ENCODE data around the gene PLXNA2. TPM values are rescaled to one million over a fixed set of nuclear protein-coding genes. Genes with fewer than 3 reads are reported as not detected.

The PLXNA2 gene
- total RNA-seq, 1 donor from 2014 or later = 0.82 TPM

- no peak for DNase-seq
- POLR2A ChIA-PET = no interaction called here
Measured at GRCh38 chr1:208159555-208160258, 84.5 kb downstream of the PLXNA2 start.

DNA sequence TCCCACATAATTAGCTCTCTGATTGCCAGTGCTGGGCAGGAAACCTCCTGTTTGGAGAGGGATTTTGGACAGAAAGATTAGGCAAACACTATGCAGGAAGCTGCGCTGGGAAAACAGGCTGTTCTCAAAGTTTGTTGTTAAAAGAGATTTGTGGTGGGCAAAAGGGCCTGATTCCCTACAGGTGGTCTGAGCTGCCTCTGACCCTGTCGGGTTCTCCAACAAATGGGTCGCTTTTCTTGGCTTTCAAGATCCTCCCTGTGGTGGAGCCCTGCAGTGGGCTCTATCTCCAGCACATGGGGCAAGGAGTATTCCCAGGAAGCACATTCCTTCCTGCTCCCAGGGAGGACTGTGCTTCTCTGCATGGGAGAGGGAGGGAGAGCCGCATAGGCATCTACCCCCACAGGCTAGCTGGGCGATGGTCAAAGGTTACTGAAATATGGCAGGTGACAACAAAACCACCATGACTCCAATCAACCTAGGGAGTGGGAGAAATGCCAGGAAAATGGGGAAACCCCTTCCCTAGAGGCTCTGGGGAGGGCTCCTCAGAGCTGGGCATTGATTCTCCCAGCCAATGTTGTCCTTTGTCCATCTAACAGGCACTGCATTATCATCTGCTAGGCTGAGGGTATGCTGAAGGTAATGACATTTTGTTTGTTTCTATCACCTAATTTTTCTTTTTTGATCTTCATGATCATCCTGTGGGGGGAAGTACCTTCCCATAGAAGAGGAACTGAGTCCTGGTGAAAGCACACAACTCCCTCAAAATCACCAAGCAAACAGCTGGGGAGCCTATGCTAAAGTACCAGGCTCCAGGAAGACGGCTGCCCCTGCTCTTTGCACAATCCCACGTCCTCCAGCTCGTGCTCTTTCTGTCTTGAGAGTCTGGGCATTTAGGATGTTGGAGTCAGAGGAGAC lies 85.3 kb downstream of the PLXNA2 start:
- POLR2A ChIA-PET = no interaction called here
- Mint-ChIP-seq H3K4me3 (no peak overlapping the region), H3K4me1 (no peaks in the 10 kb centered on the region), H3K36me3 (ENCODE audit: low read depth) (no peaks in the 10 kb centered on the region), H3K9me3 (no peaks in the 10 kb centered on the region), H3K27me3 (peaks cover 17% of the 10 kb centered on the region), H3K27ac (no peak overlapping the region)
- CTCF ChIA-PET = no interaction called here
- intact Hi-C loops (cut with micrococcal nuclease) = no loop called here
- DNase-seq (no peak), ATAC-seq (ENCODE audit: low read depth) (no peak)
- TF ChIP-seq, protein P1, sequence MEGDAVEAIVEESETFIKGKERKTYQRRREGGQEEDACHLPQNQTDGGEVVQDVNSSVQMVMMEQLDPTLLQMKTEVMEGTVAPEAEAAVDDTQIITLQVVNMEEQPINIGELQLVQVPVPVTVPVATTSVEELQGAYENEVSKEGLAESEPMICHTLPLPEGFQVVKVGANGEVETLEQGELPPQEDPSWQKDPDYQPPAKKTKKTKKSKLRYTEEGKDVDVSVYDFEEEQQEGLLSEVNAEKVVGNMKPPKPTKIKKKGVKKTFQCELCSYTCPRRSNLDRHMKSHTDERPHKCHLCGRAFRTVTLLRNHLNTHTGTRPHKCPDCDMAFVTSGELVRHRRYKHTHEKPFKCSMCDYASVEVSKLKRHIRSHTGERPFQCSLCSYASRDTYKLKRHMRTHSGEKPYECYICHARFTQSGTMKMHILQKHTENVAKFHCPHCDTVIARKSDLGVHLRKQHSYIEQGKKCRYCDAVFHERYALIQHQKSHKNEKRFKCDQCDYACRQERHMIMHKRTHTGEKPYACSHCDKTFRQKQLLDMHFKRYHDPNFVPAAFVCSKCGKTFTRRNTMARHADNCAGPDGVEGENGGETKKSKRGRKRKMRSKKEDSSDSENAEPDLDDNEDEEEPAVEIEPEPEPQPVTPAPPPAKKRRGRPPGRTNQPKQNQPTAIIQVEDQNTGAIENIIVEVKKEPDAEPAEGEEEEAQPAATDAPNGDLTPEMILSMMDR (IDR thresholded peaks at IDR 0.05) = no peak

More at GRCh38 chr1:208159555-208160258, 84.5 kb downstream of the PLXNA2 start:
- no peak overlapping the region for H3K27ac Mint-ChIP-seq
- no peaks in the 10 kb centered on the region for H3K4me1 Mint-ChIP-seq
- no peak overlapping the region for H3K4me3 Mint-ChIP-seq
- H3K27me3 Mint-ChIP-seq = peaks cover 19% of the 10 kb centered on the region
- H3K9me3 Mint-ChIP-seq = no peaks in the 10 kb centered on the region
- CTCF ChIA-PET = no interaction called here
- H3K36me3 Mint-ChIP-seq (ENCODE audit: low read depth) = no peaks in the 10 kb centered on the region
- TF ChIP-seq, protein P1 (IDR thresholded peaks at IDR 0.05) = no peak
- intact Hi-C loops (cut with micrococcal nuclease) = no loop called here
- no peak for ATAC-seq (ENCODE audit: low read depth)

DNA sequence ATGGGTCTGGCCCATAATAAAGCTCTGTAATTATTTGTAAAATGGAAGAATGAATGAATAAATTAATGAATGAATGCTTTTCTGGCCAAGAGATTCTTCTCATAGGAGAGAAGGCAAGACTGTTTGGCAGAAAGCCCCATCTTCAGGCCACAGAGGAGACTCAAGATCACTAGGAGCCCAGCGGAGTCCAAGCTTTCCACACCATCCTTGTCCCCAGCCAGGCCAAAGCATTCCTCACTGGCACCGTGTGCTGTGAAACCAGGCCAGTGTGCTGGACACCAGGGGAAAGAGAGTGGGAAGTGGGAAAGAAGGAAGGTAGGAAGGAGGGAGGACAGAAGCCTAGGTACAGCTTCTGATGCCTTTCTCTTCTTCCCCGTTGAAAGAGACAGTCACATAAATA lies 86.4 kb downstream of the PLXNA2 start:
- no peaks in the 10 kb centered on the region for H3K4me1 Mint-ChIP-seq

GRCh38 chr1:208156741-208157140 lies 87.4 kb downstream of the PLXNA2 start:
- ChIA-PET POLR2A (no interaction called here), CTCF (no interaction called here)
- Mint-ChIP-seq H3K4me3 (no peak overlapping the region), H3K27ac (no peak overlapping the region), H3K9me3 (no peaks in the 10 kb centered on the region), H3K4me1 (no peaks in the 10 kb centered on the region), H3K36me3 (ENCODE audit: low read depth) (no peaks in the 10 kb centered on the region), H3K27me3 (peaks cover 6% of the 10 kb centered on the region)
- TF ChIP-seq, protein P1 (IDR thresholded peaks at IDR 0.05) = no peak
- intact Hi-C loops (cut with micrococcal nuclease) = no loop called here
- no peak for DNase-seq
- no peak for ATAC-seq (ENCODE audit: low read depth)

More for the DNA sequence above, 86.4 kb downstream of the PLXNA2 start:
- Mint-ChIP-seq H3K36me3 (ENCODE audit: low read depth) (no peaks in the 10 kb centered on the region), H3K27me3 (peaks cover 12% of the 10 kb centered on the region), H3K9me3 (no peaks in the 10 kb centered on the region), H3K27ac (no peak overlapping the region), H3K4me3 (no peak overlapping the region)
- POLR2A ChIA-PET = no interaction called here
- no peak for ATAC-seq (ENCODE audit: low read depth)
- TF ChIP-seq, protein P1 (IDR thresholded peaks at IDR 0.05) = no peak
- CTCF ChIA-PET = no interaction called here
- DNase-seq = no peak
- intact Hi-C loops (cut with micrococcal nuclease) = no loop called here

DNA sequence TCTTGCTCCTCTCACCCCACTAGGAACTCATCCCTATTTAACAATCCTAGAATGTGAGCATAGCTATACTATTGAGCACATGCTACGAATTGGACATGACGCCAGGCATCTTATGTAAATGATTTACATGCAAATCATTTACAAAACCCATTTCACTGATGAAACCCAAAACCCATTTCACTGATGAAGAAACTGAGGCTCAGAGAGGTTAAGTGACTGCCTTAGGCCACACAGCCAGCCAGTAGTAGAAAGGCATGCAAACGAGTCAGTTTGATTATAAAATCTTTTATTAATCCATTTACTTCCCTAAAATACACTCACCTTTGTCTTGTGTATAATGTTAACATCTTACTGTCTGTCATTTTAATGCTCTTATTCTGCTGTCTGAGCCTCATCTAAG lies 87.9 kb downstream of the PLXNA2 start:
- TF ChIP-seq, protein P1 (IDR thresholded peaks at IDR 0.05) = no peak
- POLR2A ChIA-PET = no interaction called here
- no peak for DNase-seq
- no peak overlapping the region for H3K27ac Mint-ChIP-seq
- no peak for ATAC-seq (ENCODE audit: low read depth)
- no peaks in the 10 kb centered on the region for H3K4me1 Mint-ChIP-seq
- intact Hi-C loops (cut with micrococcal nuclease) = no loop called here
- H3K27me3 Mint-ChIP-seq = peaks cover 5% of the 10 kb centered on the region
- no peak overlapping the region for H3K4me3 Mint-ChIP-seq
- H3K9me3 Mint-ChIP-seq = no peaks in the 10 kb centered on the region
- CTCF ChIA-PET = no interaction called here
- H3K36me3 Mint-ChIP-seq (ENCODE audit: low read depth) = no peaks in the 10 kb centered on the region

Measured in activated B cell treated with CpG ODN at 0.5 μM for 24 hours (primary cell).